Stimulated activated CD4-positive, alpha-beta T cell treated with anti-CD3 and anti-CD28 coated beads, Interleukin-15, amount 100 ng/mL, for 1 hour (primary cell): Measurements from ENCODE around the gene MLLT3.

Experiments
- DNase-seq, 2 donors: peaks; one replicate each; pipeline ENCODE4 v3.0.0-alpha.2; 2020; ENCODE audit warnings: low read depth in 1 of 2, low spot score in 1 of 2

MLLT3 gene

DNA sequence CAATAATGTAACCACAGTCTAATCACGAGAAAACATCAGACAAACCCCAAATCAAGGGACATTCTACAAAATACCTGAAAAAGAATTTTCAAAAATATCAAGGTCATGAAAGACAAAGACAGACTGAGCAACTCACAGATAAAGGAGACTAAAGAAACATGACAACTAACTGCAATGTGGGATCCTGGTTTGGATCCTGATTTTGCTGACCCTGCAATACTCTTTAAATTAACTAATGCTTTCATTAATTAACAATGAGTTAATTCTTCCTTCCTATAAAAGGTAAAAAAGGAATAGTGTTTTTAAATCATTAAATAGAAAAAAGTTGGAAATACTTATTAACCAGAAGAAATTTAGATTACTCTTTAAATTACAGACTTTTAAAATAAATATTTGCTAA lies 103.6 kb downstream of the MLLT3 start:
- no peak for DNase-seq

DNA sequence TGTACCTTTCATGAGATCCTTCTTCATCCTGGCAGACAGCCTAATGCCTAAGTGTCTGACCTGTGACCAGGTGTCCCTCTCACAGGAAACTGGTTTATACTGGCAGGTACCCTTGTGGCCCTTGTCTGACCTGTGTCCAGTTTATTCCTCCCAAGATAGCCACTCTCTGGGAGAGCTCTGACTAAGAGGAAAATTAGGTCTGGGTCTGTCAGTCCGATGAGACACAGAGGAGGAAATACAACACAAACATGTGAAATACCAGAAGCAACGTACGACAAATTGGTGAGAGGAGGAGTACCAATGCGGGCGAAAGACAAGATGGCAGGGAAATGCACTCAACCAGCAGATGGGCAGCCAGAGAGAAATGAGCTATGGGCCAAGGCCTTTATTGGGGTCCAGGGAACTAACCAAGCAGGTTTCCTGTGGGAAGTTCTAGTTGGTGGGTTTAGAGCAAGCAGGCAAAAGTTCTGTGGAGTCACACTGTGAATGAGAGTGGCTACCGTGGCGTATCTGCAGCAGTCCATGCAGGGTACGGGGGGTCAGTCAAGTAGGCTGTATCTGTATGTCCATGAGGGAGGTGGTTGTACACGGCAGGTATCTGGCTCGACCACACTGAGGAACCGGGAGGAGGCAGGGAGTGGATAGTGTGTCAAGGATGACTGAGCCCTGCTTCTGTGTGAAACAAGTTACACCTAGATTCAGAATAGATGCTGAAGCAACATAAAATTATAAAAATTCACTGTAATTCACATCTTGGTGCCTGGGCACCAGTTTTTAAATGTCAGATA lies 109.0 kb downstream of the MLLT3 start:
- DNase-seq: no peak

DNA sequence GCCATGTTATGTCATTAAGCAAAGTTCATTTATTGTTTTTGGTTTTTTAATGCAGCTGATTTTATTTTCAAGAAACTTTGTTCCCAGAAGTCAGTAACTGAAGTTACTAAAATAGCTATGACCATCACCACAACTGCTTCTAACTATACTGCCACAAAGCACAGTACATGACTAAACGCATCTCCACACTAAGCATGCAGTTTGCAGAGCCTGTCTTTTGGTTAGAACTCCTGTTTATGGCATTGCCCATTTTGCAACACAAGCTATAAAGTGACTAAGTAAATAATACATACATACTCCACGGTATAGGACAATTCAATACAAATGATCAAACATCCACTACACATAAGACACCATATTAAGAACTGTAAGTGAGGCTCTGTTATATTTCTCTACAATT lies 109.7 kb downstream of the MLLT3 start:
- DNase-seq: no peak

DNA sequence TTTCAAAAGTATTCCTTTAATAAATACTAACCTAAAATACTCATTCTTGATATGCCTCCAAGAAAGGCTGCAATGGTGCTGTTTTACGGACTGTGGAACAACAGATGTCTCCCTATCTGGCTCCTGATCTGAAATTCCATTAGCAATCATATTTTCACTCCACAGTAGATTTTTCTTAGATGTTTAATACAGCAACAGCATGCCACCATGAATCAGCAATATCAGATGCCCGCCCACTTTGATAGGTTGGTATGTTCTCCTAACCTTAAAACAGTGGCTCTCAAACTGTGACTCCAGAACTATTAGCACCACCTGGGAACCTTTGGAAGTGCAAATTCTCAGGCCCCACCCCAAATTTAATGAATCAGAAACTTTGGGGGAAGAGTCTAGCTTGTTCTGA lies 110.2 kb downstream of the MLLT3 start:
- no peak for DNase-seq

DNA sequence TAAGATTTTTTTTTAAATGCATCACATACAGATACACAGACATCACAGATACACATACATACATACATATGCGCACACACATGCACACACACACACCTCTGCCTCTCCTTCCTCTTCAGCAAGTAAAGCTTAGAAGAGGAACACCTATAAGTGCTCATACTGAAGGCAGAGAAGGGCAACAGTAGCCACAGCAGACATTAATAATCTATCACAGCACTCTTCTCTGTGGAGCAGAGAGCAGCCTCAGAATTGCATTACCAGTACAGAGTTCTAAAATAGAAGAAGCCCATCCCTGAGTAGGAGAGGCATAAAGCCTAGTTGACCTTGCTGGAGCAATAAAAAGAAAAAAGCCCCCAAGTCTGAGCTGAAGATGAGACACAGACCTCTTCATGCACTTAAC lies 110.6 kb downstream of the MLLT3 start:
- DNase-seq: no peak

DNA sequence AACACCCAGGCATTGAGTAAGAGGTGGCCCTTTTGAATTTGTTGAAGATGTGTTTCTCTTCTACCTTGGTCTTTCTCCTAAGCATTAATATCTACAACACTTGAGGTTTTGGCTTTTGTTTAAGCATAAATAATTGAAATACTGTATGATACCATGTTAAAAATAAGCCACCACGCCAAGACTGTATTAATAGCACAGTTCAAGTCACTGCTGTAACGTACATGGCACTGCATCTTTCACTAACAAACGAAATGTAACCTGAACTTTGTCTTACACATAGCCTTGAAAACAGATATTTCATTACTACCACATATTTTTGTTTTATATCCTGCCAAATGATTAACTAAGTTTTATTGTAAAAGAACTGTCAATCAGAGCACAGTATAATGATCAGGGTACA lies 112.8 kb downstream of the MLLT3 start:
- no peak for DNase-seq

DNA sequence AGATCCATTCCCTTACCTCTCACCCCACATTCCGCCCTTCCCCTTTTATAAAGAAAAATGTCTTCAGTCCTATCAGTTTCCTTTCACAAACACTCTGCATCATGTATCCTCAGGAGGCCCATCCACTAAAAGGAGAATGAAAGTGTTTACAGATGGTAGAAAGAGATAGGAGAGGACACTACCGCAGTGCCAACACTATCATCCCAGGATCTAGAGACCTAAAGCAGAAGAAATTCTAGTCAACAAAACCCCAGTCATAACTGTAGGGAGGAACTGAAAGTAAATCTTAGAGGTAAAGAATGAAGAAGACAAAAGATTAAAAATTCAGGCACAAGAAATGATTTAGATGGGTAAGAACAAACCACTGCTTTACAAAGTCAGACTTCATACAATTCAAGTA lies 114.1 kb downstream of the MLLT3 start:
- no peak for DNase-seq

DNA sequence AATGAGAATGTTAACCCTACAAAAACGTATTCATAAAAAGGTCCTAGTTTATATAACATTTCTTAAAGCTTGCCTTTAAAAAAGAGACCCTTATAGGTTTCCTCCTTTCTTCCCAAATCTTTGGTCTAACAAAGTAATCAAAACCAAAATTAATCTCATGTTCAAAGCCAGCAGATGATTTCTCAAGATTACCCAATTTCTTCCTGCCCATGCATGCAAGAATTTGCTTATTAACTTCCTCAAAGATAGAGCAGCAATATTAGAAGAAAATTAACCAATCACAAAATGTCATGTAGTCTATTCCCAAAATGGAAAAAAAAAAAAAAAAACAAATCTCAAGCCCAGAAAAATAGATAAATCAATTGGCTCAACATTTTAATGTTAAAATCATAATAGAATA lies 114.9 kb downstream of the MLLT3 start:
- no peak for DNase-seq

DNA sequence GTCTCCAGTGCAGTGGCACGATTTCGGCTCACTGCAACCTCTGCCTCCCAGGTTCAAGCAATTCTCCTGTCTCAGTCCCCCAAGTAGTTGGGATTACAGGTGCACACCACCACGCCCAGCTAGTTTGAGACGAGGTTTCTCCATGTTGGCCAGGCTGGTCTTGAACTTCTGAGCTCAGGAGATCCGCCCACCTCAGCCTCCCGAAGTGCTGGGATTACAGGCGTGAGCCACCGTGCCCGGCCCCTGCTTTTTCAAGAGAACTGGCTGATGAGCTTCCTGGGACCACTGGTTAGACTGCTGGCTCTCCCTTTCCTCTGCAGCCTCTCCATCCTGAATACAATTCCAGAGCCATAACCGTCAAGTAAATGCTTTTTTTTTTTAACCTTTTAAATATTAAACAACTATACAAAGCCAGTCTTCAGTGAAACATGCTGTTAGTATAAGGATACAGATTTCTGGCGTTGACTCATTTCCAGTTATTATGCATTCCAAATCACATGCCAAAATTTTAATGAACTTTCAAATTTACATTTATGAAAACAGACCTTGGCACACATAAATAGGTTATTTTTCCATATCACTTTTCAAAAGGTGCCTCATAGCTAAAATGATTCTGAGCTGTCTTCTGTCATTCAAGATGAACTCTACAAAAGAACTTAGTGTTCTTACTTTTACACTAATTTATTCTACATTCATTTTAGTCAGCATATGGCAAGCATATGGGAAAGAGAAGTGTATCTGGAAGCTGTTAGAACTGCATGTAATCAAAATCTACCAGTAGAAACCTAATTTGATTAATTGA lies 116.0 kb downstream of the MLLT3 start:
- no peak for DNase-seq

DNA sequence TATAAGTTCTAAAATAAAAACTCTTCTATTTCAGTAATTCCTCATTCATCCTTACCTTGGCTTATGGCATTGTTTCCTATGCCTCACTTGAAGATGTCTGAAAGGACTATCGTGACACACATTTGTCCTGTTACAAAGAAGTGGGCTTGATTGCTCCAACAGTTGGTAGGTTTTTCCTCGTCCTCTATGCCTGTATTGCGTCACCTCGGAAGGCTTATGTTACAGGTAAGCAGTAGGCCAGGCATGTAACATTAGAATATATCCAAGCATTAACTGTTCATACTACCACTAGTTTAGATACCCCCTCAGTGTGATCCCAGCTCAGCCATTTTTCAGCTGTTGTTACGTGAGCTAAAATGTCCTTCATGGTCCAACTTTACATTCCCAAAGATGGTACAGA lies 116.7 kb downstream of the MLLT3 start:
- no peak for DNase-seq

DNA sequence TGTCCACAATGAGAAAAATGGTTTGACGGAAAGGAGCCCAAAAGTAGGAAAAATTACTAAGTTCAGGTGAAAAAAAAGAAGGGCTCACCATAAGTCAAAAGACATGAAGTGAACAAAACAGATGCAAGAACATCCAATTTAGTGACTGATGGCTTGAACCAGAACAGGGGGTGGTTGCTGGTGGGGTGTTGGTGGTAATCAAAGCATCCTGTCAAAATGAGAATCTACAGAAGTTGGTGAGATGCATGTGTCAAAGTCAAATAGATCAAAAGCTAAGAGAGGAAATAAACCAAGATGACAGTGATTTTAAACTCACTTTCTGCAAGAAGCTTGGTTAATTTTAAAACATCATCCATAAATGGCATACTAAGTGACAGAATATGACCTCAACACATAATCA lies 117.4 kb downstream of the MLLT3 start:
- no peak for DNase-seq

DNA sequence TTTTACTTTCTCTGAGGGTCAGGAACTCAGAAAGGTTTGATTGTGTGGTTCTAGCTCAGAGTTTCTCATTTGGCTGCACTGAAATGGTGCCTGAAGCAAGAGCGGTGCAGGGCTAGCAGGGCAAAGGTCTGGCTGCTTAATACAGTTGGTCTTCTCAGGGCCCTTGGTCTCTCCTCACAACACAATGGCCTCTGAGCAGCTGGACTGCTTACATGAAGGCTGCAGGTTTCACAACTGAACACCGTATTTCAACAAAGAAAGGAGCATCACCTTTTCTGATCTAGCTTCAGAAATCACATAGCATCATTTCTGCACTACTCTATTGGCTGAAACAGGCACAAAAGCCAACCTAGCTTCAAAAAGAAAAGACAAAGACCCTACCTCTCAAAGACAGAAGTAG lies 122.2 kb downstream of the MLLT3 start:
- no peak for DNase-seq

DNA sequence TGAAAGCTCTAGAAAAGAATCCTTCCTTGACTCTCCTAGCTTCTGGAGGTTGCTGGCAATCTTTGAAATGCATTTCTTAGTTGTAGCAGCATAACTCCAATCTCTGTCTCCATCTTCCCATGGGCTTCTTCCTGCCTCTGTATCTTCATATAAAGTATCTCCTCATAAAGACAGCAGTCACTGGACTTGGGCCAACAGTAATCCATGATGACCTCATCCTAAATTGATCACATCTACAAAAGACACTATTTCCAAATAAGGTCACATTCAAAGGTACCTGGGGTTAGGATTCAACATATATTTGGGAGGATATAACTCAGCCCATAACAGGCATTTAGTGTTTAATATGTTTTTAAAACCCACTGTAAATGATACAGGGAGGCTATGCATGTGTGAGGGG lies 123.3 kb downstream of the MLLT3 start:
- no peak for DNase-seq

DNA sequence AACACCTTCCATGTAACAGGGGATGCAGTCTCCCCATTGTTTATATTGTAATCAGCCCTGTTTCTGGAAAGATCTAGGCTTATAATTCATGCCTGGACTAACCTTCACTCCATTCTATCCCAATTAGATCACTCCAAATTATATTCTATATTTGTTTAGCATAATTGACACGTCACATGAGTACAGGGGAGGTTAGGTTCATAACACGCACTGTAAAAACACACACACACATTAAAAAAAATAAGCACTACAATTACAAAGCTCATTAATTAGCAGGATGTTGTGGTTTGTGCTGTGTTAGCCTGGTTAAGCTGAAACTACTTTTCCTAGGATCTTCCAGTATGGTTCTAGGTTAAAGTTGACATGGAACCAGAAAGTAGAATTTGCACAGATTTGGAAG lies 126.0 kb downstream of the MLLT3 start:
- no peak for DNase-seq

DNA sequence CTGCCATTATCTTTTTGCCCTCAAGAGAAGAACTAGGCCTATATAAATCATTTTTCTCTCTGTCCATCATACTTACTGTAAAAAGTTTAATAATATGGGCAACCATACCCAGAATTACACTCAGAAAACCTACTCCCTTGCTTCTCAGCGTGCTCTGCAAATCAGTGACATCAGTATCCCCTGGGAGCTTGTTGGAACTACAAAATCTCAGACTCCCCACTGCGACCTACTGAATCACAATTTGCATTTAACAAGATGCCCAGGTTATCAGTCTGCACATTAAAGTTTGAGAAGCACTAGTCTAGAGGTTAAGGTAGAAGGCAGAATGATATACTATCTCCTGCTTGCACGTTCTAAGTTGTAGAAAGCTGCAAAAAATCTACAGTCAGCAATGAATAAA lies 127.2 kb downstream of the MLLT3 start:
- DNase-seq: no peak

DNA sequence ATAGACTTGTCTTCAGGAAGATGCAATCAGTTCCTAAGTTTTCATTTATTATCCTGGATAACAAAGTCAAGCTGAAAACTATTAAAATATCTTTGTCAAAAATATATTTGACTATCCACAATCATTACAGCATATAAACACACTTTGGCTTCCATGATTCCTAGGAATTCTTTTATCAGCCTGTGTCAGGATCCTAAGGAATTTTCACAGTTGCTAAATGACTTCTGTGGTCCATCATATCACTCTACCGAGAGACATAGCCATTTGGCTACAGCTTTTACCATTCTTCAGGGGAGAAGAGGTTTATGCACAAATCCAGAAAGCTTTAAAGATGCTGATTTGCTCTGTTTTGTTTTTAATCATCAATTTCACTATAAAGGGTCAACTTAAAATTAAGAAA lies 128.3 kb downstream of the MLLT3 start:
- no peak for DNase-seq

DNA sequence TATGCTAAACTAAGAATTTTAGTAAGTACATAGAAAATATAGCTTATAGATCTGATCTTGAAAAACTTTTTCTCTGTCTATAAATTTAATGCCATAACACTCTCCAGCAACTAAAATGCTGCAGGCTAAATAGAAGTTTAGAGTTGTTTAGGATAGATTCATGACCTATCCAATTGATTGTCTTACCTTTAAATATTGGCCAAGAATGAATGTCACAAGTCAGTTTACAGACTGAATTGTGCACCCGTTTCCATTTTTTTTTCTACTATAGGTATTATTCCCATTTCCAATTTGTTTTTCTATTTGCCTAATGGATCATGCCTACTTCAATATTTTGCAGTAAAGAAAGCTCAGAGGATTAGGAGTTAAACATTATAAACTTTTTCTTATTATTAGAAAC lies 129.5 kb downstream of the MLLT3 start:
- DNase-seq: no peak

DNA sequence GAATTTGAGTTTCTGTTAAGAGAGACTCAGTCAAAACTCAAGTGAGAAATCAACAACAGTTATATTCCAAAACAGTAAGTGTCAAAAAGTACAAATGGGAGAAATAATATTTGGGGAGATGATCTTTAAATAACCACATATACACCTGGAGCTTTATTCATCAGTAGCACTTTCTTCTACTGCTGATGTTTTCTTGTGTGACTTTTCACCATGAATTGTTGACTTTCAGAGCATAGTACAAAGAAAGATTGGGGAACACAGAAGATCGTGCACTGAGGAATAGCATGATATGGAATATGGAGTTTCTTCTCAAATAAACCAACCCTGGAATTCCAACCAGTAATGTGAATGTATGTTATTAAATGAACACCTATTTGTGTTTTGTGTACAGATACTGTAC lies 130.7 kb downstream of the MLLT3 start:
- no peak for DNase-seq

DNA sequence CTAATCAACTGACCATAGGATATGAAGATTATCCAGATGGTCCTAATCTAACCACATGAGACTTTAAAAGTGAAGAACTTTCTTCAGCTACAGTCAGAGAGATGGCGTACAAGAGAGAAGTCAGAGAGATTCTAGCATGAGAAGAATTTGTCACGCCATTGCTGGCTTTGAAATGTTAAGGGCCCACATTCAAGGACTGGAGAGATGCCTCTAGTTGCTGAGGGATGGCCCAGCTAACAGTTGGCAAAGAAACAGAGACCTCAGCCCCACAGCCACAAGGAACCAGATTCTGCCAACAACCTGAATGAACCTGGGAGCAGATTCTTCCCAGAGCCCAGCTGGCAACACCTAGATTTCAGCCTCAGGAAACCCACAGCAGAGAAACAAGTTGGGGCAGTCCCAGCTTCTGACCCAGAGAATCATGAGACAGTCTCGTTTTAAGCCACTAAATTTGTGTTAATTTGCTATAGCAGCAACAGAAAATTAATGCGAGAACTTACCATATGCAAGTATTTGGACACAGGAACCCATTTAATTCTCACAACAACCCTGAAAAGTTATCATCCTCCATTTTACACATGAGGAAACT lies 132.0 kb downstream of the MLLT3 start:
- DNase-seq: no peak

DNA sequence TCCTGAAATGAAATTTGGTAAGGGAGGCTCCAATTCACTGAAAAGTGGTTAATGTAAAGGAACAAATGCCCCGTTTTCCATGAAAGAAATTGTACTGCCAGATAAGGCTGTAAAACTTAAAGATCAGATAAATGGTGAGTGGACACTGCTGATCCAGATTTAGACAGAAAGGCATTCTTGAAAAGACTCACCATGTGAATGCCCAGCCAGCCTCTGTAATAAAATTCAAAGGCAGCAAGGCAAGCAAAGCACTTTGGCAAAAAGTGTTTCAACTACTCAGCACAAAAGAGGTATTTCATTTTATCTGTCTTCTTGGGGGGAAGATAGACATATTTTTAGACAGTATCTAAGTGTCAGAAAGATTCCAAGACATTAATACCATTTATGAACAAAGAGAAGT lies 133.6 kb downstream of the MLLT3 start:
- no peak for DNase-seq

DNA sequence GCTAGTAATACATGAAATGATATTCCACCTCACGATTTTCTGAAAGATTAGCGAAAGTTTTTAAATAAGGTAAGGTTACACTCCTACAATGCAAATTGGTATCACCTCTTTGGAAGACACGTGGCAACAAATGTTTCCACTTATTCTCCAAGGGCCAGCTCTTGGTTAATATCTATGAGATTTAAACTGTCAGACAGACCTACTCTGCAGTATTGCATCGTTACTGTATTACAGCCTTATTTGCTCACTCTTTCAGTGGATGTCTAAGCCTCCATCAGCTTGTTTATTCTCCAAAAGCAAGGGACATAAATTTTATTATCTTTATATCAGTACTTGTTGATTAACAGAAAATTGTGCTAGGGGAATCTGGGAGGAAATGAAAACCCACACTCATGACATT lies 135.7 kb downstream of the MLLT3 start:
- no peak for DNase-seq

DNA sequence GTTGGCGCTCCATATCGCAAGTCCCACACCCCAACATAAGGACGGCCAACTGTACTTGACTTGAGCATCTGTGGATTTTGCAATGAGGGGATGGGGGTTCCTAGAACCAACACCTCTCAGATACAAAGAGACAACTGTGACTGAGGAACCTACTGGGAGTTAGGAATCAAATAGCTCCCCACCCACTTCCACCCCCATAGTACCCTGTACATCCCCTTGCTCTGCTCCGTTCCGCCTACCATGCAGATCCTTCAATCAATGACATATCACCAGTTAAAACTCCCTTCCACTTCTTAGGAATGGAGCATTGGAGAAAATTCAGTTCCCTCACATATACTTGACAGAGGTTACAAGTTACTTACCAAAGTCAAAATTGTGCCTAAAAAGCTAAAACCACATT lies 140.9 kb downstream of the MLLT3 start:
- DNase-seq: no peak
